HG03521 (cell line): ENCODE results near the gene PARD3B.

Source experiments
- ATAC-seq: cut with Tn5 transposase; IDR thresholded peaks from one replicate; pipeline ENCODE4 v1.9.1; 2021; ENCODE audit warnings: mild to moderate bottlenecking, moderate library complexity; ENCODE audit not compliant: unreplicated experiment

PARD3B gene

GRCh38 chr2:204544961-204545860 is at the start of gene PARD3B:
PARD3B (plus strand) TSS chr2:204545475; CDS start chr2:204546000, 525 bp downstream.
- peak; percentile 67 for ATAC-seq

GRCh38 chr2:204496779-204497178 is 48.5 kb upstream of the PARD3B start:
- ATAC-seq, result no peak

- no peak for ATAC-seq
Measured at GRCh38 chr2:204497855-204498254, 47.4 kb upstream of the PARD3B start.

- ATAC-seq, result no peak
Measured at GRCh38 chr2:204498291-204498690, 47.0 kb upstream of the PARD3B start.

- ATAC-seq, result no peak
Measured at GRCh38 chr2:204503869-204504268, 41.4 kb upstream of the PARD3B start.

- ATAC-seq, result no peak
Measured at GRCh38 chr2:204504594-204504993, 40.7 kb upstream of the PARD3B start.

GRCh38 chr2:204505488-204505887 is 39.8 kb upstream of the PARD3B start:
- ATAC-seq, result no peak

- ATAC-seq, result no peak
Measured at GRCh38 chr2:204505946-204506345, 39.3 kb upstream of the PARD3B start.

- ATAC-seq, result no peak
Measured at GRCh38 chr2:204507636-204508035, 37.6 kb upstream of the PARD3B start.

GRCh38 chr2:204510709-204511420 is 34.4 kb upstream of the PARD3B start:
- no peak for ATAC-seq

- ATAC-seq, result no peak
Measured at GRCh38 chr2:204514439-204514838, 30.8 kb upstream of the PARD3B start.

GRCh38 chr2:204515416-204515815 is 29.9 kb upstream of the PARD3B start:
- ATAC-seq, result no peak

- no peak for ATAC-seq
Measured at GRCh38 chr2:204517154-204517553, 28.1 kb upstream of the PARD3B start.

GRCh38 chr2:204529795-204530463 is 15.3 kb upstream of the PARD3B start:
- ATAC-seq, result no peak

GRCh38 chr2:204530464-204530805 is 14.8 kb upstream of the PARD3B start:
- ATAC-seq, result no peak

- no peak for ATAC-seq
Measured at GRCh38 chr2:204533629-204534370, 11.5 kb upstream of the PARD3B start.

GRCh38 chr2:204535356-204535755 is 9.9 kb upstream of the PARD3B start:
- no peak for ATAC-seq

GRCh38 chr2:204535764-204536163 is 9.5 kb upstream of the PARD3B start:
- ATAC-seq, result no peak

GRCh38 chr2:204538182-204539018 is 6.9 kb upstream of the PARD3B start:
- no peak for ATAC-seq

- no peak for ATAC-seq
Measured at GRCh38 chr2:204539019-204539385, 6.3 kb upstream of the PARD3B start.
